TTC549 (cell line): ENCODE data around the gene ALLC.

Source experiments
- FAIRE-seq: peaks from 2 replicates; lab custom pipeline; 2012; peaks lifted over from hg19 to GRCh38; lab: Jason Lieb, UNC

The ALLC gene

DNA sequence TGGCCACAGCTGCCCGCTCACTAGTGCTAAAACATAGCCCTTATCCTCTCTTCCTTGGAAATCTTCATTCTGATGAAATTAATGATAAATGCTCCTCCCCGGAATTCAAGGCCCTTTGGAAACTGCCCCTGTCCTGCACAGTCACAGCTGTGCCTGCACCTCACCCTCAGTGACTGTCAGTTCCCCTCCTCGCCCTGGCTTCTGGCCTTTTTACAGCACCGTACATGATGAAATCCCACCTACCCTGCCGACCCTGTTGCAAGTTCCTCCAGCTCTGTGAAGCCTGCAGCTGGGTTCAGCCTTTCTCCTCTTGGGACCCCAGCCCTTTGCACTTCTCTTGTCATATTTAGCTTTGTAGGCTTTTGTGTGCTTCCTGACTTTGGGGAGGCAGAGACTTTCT is 93.8 kb downstream of the ALLC start:
- no peak for FAIRE-seq
